ENCODE data around the gene GSTO1.

Gene GSTO1

DNA sequence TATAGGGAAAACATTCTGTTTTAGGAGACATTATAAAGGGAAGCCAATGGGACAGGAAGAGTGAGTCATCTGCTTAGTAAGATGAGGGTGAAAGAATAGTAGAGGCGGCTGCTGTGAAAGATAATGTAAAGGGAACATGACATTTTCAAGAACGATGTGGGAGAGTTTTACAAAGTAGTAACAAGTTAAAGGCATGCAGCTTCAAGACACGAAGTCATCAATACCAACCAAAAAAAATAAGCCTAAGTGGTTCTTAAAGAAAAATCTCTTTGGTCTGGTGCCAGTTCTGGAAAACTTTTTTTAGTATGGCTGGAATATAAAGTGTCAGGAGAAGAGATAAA lies 6.1 kb downstream of the GSTO1 start:
- TF ChIP-seq, protein P1, sequence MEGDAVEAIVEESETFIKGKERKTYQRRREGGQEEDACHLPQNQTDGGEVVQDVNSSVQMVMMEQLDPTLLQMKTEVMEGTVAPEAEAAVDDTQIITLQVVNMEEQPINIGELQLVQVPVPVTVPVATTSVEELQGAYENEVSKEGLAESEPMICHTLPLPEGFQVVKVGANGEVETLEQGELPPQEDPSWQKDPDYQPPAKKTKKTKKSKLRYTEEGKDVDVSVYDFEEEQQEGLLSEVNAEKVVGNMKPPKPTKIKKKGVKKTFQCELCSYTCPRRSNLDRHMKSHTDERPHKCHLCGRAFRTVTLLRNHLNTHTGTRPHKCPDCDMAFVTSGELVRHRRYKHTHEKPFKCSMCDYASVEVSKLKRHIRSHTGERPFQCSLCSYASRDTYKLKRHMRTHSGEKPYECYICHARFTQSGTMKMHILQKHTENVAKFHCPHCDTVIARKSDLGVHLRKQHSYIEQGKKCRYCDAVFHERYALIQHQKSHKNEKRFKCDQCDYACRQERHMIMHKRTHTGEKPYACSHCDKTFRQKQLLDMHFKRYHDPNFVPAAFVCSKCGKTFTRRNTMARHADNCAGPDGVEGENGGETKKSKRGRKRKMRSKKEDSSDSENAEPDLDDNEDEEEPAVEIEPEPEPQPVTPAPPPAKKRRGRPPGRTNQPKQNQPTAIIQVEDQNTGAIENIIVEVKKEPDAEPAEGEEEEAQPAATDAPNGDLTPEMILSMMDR (IDR thresholded peaks at IDR 0.05; ENCODE audit: control insufficient read depth, insufficient read depth, low read depth, low read length, missing control alignments) = no peak
- no peak overlapping the region for H3K4me3 ChIP-seq (ENCODE audit: control insufficient read depth, low read depth, low read length)
- DNase-seq (ENCODE audit: low read depth) = no peak

DNA sequence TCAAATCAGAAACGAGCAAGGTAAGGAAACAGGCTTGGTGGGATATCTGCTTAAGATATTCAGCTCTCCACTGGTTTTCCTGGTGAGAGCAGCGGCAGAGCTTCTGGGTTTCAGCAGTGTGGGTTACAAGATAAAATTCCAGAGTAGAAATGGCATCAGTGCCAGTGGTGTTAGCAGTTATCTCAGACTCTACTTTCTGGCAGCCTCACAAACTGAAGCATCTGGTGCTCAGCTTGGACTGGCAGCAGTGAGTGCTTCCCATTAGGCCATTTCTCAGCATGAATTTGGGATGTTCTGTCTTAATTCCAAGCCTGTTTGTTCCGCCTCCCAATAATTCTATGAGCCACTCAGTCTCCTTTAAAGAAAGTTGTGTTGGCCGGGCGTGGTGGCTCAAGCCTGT lies 7.4 kb downstream of the GSTO1 start:
- DNase-seq (ENCODE audit: low read depth) = no peak
- no peak overlapping the region for H3K4me3 ChIP-seq (ENCODE audit: control insufficient read depth, low read depth, low read length)
- TF ChIP-seq, protein P1 (IDR thresholded peaks at IDR 0.05; ENCODE audit: control insufficient read depth, insufficient read depth, low read depth, low read length, missing control alignments) = no peak

DNA sequence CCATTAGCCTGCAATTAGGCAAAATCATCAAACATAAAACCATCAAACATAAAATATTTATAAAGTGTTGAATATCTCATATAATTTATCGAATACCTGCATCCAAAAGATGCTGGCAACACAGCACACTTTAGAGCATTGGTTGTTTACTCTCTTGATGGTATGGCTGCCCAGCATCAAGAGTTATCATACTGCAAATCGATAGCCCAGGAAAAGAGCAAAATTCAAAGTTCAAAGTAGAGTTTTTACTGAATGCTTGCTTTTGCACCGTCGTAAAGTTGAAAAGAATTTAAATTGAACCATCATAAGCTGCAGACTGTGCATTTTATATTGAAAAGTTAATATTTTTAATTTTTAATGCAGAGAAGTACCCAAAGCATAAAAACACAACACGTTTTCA lies 10.1 kb downstream of the GSTO1 start:
- DNase-seq (ENCODE audit: low read depth) = no peak
- H3K4me3 ChIP-seq (ENCODE audit: control insufficient read depth, low read depth, low read length) = no peak overlapping the region
- TF ChIP-seq, protein P1 (IDR thresholded peaks at IDR 0.05; ENCODE audit: control insufficient read depth, insufficient read depth, low read depth, low read length, missing control alignments) = no peak

DNA sequence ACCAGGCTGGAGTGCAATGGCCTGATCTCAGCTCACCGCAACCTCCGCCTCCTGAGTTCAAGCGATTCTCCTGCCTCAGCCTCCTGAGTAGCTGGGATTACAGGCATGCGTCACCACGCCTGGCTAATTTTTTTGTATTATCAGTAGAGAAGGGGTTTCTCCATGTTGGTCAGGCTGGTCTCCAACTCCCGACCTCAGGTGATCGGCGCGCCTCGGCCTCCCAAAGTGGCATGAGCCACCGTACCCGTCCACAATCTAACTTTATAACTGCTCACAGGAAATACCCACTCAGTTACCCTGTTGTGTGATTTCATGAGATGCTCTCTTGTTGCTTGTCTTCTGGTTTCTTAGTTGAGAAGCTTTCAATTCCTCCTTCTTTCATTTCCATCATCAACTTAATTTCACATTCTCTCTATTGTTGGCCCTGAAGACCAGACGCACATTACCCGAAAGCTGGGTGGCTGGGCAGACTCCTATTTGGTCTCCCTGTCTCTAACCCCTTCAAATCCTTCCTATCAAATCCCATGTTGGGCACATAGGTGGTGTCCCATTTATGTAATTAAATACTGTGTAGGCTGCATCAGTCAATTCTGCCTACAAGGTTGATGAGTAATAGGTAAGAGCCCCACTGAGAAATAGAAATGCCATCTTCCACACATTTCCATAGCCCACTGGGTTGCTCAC lies 13.2 kb downstream of the GSTO1 start:
- H3K4me3 ChIP-seq (ENCODE audit: control insufficient read depth, low read depth, low read length) = peak overlapping the region; percentile 45; the same call in 1 of the 2 replicates
- no peak for DNase-seq (ENCODE audit: low read depth)
- TF ChIP-seq, protein P1 (IDR thresholded peaks at IDR 0.05; ENCODE audit: control insufficient read depth, insufficient read depth, low read depth, low read length, missing control alignments) = no peak

DNA sequence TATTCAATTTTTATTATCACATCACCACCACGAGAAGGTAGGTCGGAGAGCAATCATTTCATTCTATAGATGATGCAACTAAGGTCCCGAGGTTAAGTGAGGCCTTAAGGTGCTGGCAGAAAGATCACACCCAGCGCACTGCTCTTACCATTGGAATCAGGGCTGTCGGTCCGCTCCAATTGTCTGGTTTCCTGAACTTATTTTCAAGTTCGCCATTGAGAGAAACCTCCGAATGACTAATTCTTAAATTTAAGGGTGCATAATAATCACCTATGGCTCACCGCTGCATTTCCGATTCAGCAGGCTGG lies 13.7 kb downstream of the GSTO1 start:
- TF ChIP-seq, protein P1 (IDR thresholded peaks at IDR 0.05; ENCODE audit: control insufficient read depth, insufficient read depth, low read depth, low read length, missing control alignments) = no peak
- no peak for DNase-seq (ENCODE audit: low read depth)
- peak overlapping the region; percentile 45 for H3K4me3 ChIP-seq (ENCODE audit: control insufficient read depth, low read depth, low read length)

DNA sequence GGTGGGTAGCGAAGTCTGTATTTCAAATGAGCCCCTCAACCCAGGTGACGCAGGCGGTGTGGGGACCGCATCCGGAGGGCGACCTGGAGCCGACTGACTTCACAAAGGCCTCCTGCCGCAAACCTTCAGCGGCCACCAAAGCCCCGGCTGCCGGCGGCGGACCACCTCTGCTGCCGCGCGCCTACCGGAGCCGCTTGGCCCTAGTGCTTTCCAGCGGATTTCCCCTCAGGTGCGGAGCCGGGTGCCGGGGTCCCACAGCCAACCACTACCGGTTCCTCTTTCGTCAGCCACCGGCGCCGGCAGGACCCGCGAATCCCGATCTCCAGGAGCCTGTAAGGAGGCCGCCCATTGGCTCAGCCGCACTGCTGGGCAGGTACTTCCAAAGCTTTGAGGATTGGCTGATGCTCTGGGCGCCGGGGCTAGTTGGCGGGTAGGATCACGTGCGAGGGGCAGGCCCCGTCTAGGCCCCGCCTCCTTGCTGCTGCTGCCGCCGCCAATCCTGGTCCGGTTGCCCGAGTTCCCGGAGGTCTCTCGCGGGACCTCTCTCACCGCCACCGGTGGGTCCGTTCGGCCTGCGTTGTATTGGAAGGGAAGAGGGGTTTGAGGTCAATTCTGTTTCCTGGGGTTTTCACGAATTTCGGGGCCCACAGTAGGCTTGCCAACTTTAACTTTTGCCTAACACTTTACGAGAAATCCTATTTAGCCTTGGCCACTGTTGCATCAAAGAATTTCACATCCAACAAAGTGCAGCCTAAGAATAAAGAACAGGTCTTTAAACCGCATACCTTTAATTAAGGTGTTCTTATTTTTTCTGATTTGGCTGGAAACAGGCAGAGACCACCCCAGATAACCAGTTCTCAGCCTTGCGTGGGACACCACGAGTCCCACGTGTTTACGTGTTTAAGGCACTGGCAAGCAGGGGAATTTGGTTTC lies 14.3 kb downstream of the GSTO1 start, which contains the start of gene GSTO2:
TSS of gene GSTO2 (plus strand) at position 472 of the 933 bp plus-strand sequence. CDS start 5,732 bp downstream, outside the sequence.
- DNase-seq (ENCODE audit: low read depth) = peak; percentile 75
- TF ChIP-seq, protein P1 (IDR thresholded peaks at IDR 0.05; ENCODE audit: control insufficient read depth, insufficient read depth, low read depth, low read length, missing control alignments) = no peak
- peak within 1 kb of the TSS; percentile 45 for H3K4me3 ChIP-seq (ENCODE audit: control insufficient read depth, low read depth, low read length)
